ENCODE data around the gene COL10A1.

Gene COL10A1

GRCh38 chr6:116126032-116126431 lies at the start of gene COL10A1:
TSS of gene COL10A1 (minus strand) at chr6:116126132. CDS start at chr6:116125492, 640 bp downstream.
- Histone ChIP-seq H3K27ac (ENCODE audit: low read depth, low read length) (no peak within 1 kb of the TSS), H3K4me3 (ENCODE audit: low read depth in 1 of 2, low read length in 2 of 2) (no peak within 1 kb of the TSS), H3K27me3 (ENCODE audit: control insufficient read depth in 1 of 2, insufficient read depth in 2 of 2, low read length in 2 of 2) (no peaks in the 10 kb centered on the region), H3K4me1 (ENCODE audit: insufficient read depth, low read length) (peaks cover 10% of the 10 kb centered on the region), H3K36me3 (ENCODE audit: insufficient read depth, low read length) (no peaks in the 10 kb centered on the region), H3K9me3 (ENCODE audit: low read length) (no peaks in the 10 kb centered on the region), H3K9ac (ENCODE audit: low read length) (no peak within 1 kb of the TSS)

- Histone ChIP-seq H3K4me3 (ENCODE audit: low read depth in 1 of 2, low read length in 2 of 2) (no peak overlapping the region), H3K27me3 (ENCODE audit: control insufficient read depth in 1 of 2, insufficient read depth in 2 of 2, low read length in 2 of 2) (no peaks in the 10 kb centered on the region), H3K9me3 (ENCODE audit: low read length) (peaks cover 3% of the 10 kb centered on the region), H3K27ac (ENCODE audit: low read depth, low read length) (no peak overlapping the region), H3K36me3 (ENCODE audit: insufficient read depth, low read length) (no peaks in the 10 kb centered on the region), H3K9ac (ENCODE audit: low read length) (no peak overlapping the region), H3K4me1 (ENCODE audit: insufficient read depth, low read length) (no peaks in the 10 kb centered on the region)
Measured at GRCh38 chr6:116175344-116175743, 49.4 kb upstream of the COL10A1 start.

- H3K9me3 ChIP-seq (ENCODE audit: low read length), result peaks cover 3% of the 10 kb centered on the region
- no peaks in the 10 kb centered on the region for H3K27me3 ChIP-seq (ENCODE audit: control insufficient read depth in 1 of 2, insufficient read depth in 2 of 2, low read length in 2 of 2)
- H3K4me1 ChIP-seq (ENCODE audit: insufficient read depth, low read length), result no peaks in the 10 kb centered on the region
- H3K9ac ChIP-seq (ENCODE audit: low read length), result no peak overlapping the region
- H3K4me3 ChIP-seq (ENCODE audit: low read depth in 1 of 2, low read length in 2 of 2), result no peak overlapping the region
- no peak overlapping the region for H3K27ac ChIP-seq (ENCODE audit: low read depth, low read length)
- no peaks in the 10 kb centered on the region for H3K36me3 ChIP-seq (ENCODE audit: insufficient read depth, low read length)
Measured at GRCh38 chr6:116173928-116174327, 48.0 kb upstream of the COL10A1 start.

GRCh38 chr6:116170358-116171057 lies 44.6 kb upstream of the COL10A1 start:
- Histone ChIP-seq H3K27me3 (ENCODE audit: control insufficient read depth in 1 of 2, insufficient read depth in 2 of 2, low read length in 2 of 2) (no peaks in the 10 kb centered on the region), H3K9me3 (ENCODE audit: low read length) (peaks cover 3% of the 10 kb centered on the region), H3K27ac (ENCODE audit: low read depth, low read length) (no peak overlapping the region), H3K4me3 (ENCODE audit: low read depth in 1 of 2, low read length in 2 of 2) (no peak overlapping the region), H3K4me1 (ENCODE audit: insufficient read depth, low read length) (no peaks in the 10 kb centered on the region), H3K36me3 (ENCODE audit: insufficient read depth, low read length) (no peaks in the 10 kb centered on the region), H3K9ac (ENCODE audit: low read length) (no peak overlapping the region)

GRCh38 chr6:116169880-116170279 lies 43.9 kb upstream of the COL10A1 start:
- Histone ChIP-seq H3K27me3 (ENCODE audit: control insufficient read depth in 1 of 2, insufficient read depth in 2 of 2, low read length in 2 of 2) (no peaks in the 10 kb centered on the region), H3K9me3 (ENCODE audit: low read length) (peaks cover 3% of the 10 kb centered on the region), H3K4me1 (ENCODE audit: insufficient read depth, low read length) (no peaks in the 10 kb centered on the region), H3K4me3 (ENCODE audit: low read depth in 1 of 2, low read length in 2 of 2) (no peak overlapping the region), H3K27ac (ENCODE audit: low read depth, low read length) (no peak overlapping the region), H3K36me3 (ENCODE audit: insufficient read depth, low read length) (no peaks in the 10 kb centered on the region), H3K9ac (ENCODE audit: low read length) (no peak overlapping the region)

GRCh38 chr6:116168148-116168547 lies 42.2 kb upstream of the COL10A1 start:
- no peaks in the 10 kb centered on the region for H3K9me3 ChIP-seq (ENCODE audit: low read length)
- H3K9ac ChIP-seq (ENCODE audit: low read length), result no peak overlapping the region
- no peaks in the 10 kb centered on the region for H3K4me1 ChIP-seq (ENCODE audit: insufficient read depth, low read length)
- no peak overlapping the region for H3K4me3 ChIP-seq (ENCODE audit: low read depth in 1 of 2, low read length in 2 of 2)
- no peaks in the 10 kb centered on the region for H3K36me3 ChIP-seq (ENCODE audit: insufficient read depth, low read length)
- no peak overlapping the region for H3K27ac ChIP-seq (ENCODE audit: low read depth, low read length)
- no peaks in the 10 kb centered on the region for H3K27me3 ChIP-seq (ENCODE audit: control insufficient read depth in 1 of 2, insufficient read depth in 2 of 2, low read length in 2 of 2)

GRCh38 chr6:116166369-116166768 lies 40.4 kb upstream of the COL10A1 start:
- no peak overlapping the region for H3K27ac ChIP-seq (ENCODE audit: low read depth, low read length)
- H3K4me3 ChIP-seq (ENCODE audit: low read depth in 1 of 2, low read length in 2 of 2), result no peak overlapping the region
- H3K27me3 ChIP-seq (ENCODE audit: control insufficient read depth in 1 of 2, insufficient read depth in 2 of 2, low read length in 2 of 2), result no peaks in the 10 kb centered on the region
- no peaks in the 10 kb centered on the region for H3K36me3 ChIP-seq (ENCODE audit: insufficient read depth, low read length)
- no peak overlapping the region for H3K9ac ChIP-seq (ENCODE audit: low read length)
- no peaks in the 10 kb centered on the region for H3K4me1 ChIP-seq (ENCODE audit: insufficient read depth, low read length)
- no peaks in the 10 kb centered on the region for H3K9me3 ChIP-seq (ENCODE audit: low read length)

- no peaks in the 10 kb centered on the region for H3K36me3 ChIP-seq (ENCODE audit: insufficient read depth, low read length)
- no peak overlapping the region for H3K9ac ChIP-seq (ENCODE audit: low read length)
- no peak overlapping the region for H3K4me3 ChIP-seq (ENCODE audit: low read depth in 1 of 2, low read length in 2 of 2)
- H3K4me1 ChIP-seq (ENCODE audit: insufficient read depth, low read length), result no peaks in the 10 kb centered on the region
- H3K27ac ChIP-seq (ENCODE audit: low read depth, low read length), result no peak overlapping the region
- H3K27me3 ChIP-seq (ENCODE audit: control insufficient read depth in 1 of 2, insufficient read depth in 2 of 2, low read length in 2 of 2), result no peaks in the 10 kb centered on the region
- H3K9me3 ChIP-seq (ENCODE audit: low read length), result no peaks in the 10 kb centered on the region
Measured at GRCh38 chr6:116165596-116165995, 39.7 kb upstream of the COL10A1 start.

GRCh38 chr6:116159782-116160524 lies 34.0 kb upstream of the COL10A1 start:
- no peaks in the 10 kb centered on the region for H3K27me3 ChIP-seq (ENCODE audit: control insufficient read depth in 1 of 2, insufficient read depth in 2 of 2, low read length in 2 of 2)
- no peaks in the 10 kb centered on the region for H3K36me3 ChIP-seq (ENCODE audit: insufficient read depth, low read length)
- H3K9me3 ChIP-seq (ENCODE audit: low read length), result no peaks in the 10 kb centered on the region
- no peak overlapping the region for H3K9ac ChIP-seq (ENCODE audit: low read length)
- H3K4me3 ChIP-seq (ENCODE audit: low read depth in 1 of 2, low read length in 2 of 2), result no peak overlapping the region
- H3K4me1 ChIP-seq (ENCODE audit: insufficient read depth, low read length), result no peaks in the 10 kb centered on the region
- no peak overlapping the region for H3K27ac ChIP-seq (ENCODE audit: low read depth, low read length)

GRCh38 chr6:116158641-116159040 lies 32.7 kb upstream of the COL10A1 start:
- H3K27me3 ChIP-seq (ENCODE audit: control insufficient read depth in 1 of 2, insufficient read depth in 2 of 2, low read length in 2 of 2), result no peaks in the 10 kb centered on the region
- no peak overlapping the region for H3K4me3 ChIP-seq (ENCODE audit: low read depth in 1 of 2, low read length in 2 of 2)
- no peaks in the 10 kb centered on the region for H3K4me1 ChIP-seq (ENCODE audit: insufficient read depth, low read length)
- H3K36me3 ChIP-seq (ENCODE audit: insufficient read depth, low read length), result no peaks in the 10 kb centered on the region
- H3K9ac ChIP-seq (ENCODE audit: low read length), result no peak overlapping the region
- no peaks in the 10 kb centered on the region for H3K9me3 ChIP-seq (ENCODE audit: low read length)
- H3K27ac ChIP-seq (ENCODE audit: low read depth, low read length), result no peak overlapping the region

- Histone ChIP-seq H3K27ac (ENCODE audit: low read depth, low read length) (no peak overlapping the region), H3K27me3 (ENCODE audit: control insufficient read depth in 1 of 2, insufficient read depth in 2 of 2, low read length in 2 of 2) (no peaks in the 10 kb centered on the region), H3K4me1 (ENCODE audit: insufficient read depth, low read length) (no peaks in the 10 kb centered on the region), H3K36me3 (ENCODE audit: insufficient read depth, low read length) (no peaks in the 10 kb centered on the region), H3K9ac (ENCODE audit: low read length) (no peak overlapping the region), H3K4me3 (ENCODE audit: low read depth in 1 of 2, low read length in 2 of 2) (no peak overlapping the region), H3K9me3 (ENCODE audit: low read length) (no peaks in the 10 kb centered on the region)
Measured at GRCh38 chr6:116157391-116157790, 31.5 kb upstream of the COL10A1 start.

Data from muscle layer of colon (tissue), 2 donors.